ENCODE results near the gene CNTN4.

GRCh38 chr3:2096216-2096615 lies 2.5 kb upstream of the CNTN4 start:
- TF ChIP-seq CTCF (IDR thresholded peaks at IDR 0.05; ENCODE audit: low read depth, low read length, missing input control) (no peak), GABPA (IDR thresholded peaks at IDR 0.05 in 1 of 2, conservative IDR thresholded peaks at IDR 0.05 in 1 of 2) (no peak), YY1 (IDR thresholded peaks at IDR 0.05) (no peak), MAX (IDR thresholded peaks at IDR 0.05) (no peak), ATF3 (IDR thresholded peaks at IDR 0.05) (no peak), REST (IDR thresholded peaks at IDR 0.05) (no peak), FOXA2 (IDR thresholded peaks at IDR 0.05) (no peak)

Data from liver (tissue), 3 donors.